Thyroid gland (tissue), 4 donors: ENCODE data around the gene GDPD3. TPM values are rescaled to one million over a fixed set of nuclear protein-coding genes. Genes with fewer than 3 reads are reported as not detected.

Source experiments
- DNase-seq, 2 donors: peaks; one replicate each; pipeline ENCODE4 v3.0.0-alpha.2; 2019
- H3K27ac ChIP-seq, 3 donors: fragments of 200-600 bp; sonication (generic); 1 replicate in 2 of 3; 2 replicates in 1 of 3; pipeline ENCODE4 v1.5.1; 2016 to 2019; ENCODE audit warnings: mild to moderate bottlenecking in 1 of 3, moderate library complexity in 1 of 3
- H3K27me3 ChIP-seq: fragments of 200-600 bp; sonication (generic); one replicate; pipeline ENCODE4 v1.5.1; 2019
- H3K36me3 ChIP-seq, 2 donors: fragments of 200-600 bp; sonication (generic); one replicate each; pipeline ENCODE4 v1.5.1; 2016 to 2019
- H3K4me1 ChIP-seq, 2 donors: fragments of 200-600 bp; sonication (generic); one replicate each; pipeline ENCODE4 v1.5.1; 2017 to 2019
- H3K4me3 ChIP-seq, 3 donors: fragments of 200-600 bp; sonication (generic); replicated peaks in 1 of 3; 1 replicate in 2 of 3; 2 replicates in 1 of 3; pipeline ENCODE4 v1.5.1; 2016; ENCODE audit warnings: mild to moderate bottlenecking in 1 of 3
- H3K9me3 ChIP-seq: fragments of 200-600 bp; sonication (generic); one replicate; pipeline ENCODE4 v1.5.1; 2017
- POLR2A ChIP-seq, 2 donors: fragments of 450-650 bp; IDR thresholded peaks; one replicate each; pipeline ENCODE4 v1.6.1; 2017; ENCODE audit warnings: antibody characterized with exemption in 2 of 2, mild to moderate bottlenecking in 2 of 2, moderate library complexity in 1 of 2
- WGBS, 2 donors: methylation state at CpG; one replicate each; pipeline ENCODE4 v1.1.5; 2017; 5-methylcytosine and 5-hydroxymethylcytosine counted together
- intact Hi-C: fragments of 100-400 bp; cut with DNase I; formaldehyde crosslinking; loops from one replicate; pipeline ENCODE4 v1.15.1; 2023
- total RNA-seq, 4 donors: library from RNA; depleted of rRNA; stranded (reverse); fragments of >200 nt; gene quantifications; one replicate each; pipeline ENCODE4 v1.2.3, GENCODE V29; 2016
- TF ChIP-seq, protein P1 (sequence below), 6 experiments: fragments of 200-600 bp in 3 of 6; fragments of 450-650 bp in 3 of 6; sonication (generic) in 3 of 6; IDR thresholded peaks; one replicate each; pipeline ENCODE4 v1.5.1; 2016 to 2019; ENCODE audit warnings: antibody characterized with exemption in 6 of 6, mild to moderate bottlenecking in 2 of 6, inconsistent platforms in 1 of 6, moderate library complexity in 1 of 6

The GDPD3 gene, protein sequence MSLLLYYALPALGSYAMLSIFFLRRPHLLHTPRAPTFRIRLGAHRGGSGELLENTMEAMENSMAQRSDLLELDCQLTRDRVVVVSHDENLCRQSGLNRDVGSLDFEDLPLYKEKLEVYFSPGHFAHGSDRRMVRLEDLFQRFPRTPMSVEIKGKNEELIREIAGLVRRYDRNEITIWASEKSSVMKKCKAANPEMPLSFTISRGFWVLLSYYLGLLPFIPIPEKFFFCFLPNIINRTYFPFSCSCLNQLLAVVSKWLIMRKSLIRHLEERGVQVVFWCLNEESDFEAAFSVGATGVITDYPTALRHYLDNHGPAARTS
- total RNA-seq: 1 to 10 TPM in 2 of 4 donors, under 1 TPM in 1, not detected in 1; 0.68 to 1.6 (median 1.2) TPM

DNA sequence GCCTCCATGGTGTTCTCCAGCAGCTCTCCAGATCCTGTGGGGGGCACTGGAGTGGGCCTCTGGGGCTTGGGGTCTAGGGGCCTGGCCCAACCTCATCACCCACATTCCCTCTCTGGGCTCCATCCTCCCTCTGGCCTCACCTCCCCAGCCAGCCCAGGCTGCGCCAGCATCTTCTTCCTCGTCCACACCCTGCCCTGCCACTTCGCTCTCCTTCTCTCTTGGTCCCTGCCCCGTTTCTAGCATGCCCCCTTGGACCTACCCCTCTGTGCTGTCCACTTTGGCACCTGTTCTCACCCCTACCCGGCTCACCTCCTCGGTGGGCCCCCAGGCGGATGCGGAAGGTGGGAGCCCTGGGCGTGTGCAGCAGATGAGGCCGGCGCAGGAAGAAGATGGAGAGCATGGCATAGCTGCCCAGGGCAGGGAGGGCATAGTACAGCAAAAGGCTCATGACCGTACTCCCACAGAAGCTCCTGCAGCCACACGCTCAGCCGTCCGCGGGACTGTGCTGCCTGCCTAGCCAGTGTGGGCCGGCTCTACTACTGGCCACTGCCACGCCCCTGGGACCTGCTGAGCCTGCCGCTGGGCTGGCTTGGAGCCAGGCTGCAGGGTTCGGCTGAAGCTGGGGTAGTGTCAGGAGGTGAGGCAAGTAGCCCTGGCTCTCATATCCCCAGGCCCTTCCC is at the start of gene GDPD3:
Gene GDPD3, minus strand, starts transcription at position 507 of the 680 bp plus-strand sequence. Its CDS starts 59 bp downstream, at position 448.
- Histone ChIP-seq H3K4me3 (no peak within 1 kb of the TSS), H3K9me3 (no peaks in the 10 kb centered on the region), H3K27ac (no peak within 1 kb of the TSS), H3K36me3 (peaks cover 34 to 35% of the 10 kb centered on the region in 2 donors), H3K4me1 (peaks cover 4 to 5% of the 10 kb centered on the region in 2 donors), H3K27me3 (no peaks in the 10 kb centered on the region)
- TF ChIP-seq POLR2A (IDR thresholded peaks at IDR 0.05): no peak
- TF ChIP-seq, protein P1, sequence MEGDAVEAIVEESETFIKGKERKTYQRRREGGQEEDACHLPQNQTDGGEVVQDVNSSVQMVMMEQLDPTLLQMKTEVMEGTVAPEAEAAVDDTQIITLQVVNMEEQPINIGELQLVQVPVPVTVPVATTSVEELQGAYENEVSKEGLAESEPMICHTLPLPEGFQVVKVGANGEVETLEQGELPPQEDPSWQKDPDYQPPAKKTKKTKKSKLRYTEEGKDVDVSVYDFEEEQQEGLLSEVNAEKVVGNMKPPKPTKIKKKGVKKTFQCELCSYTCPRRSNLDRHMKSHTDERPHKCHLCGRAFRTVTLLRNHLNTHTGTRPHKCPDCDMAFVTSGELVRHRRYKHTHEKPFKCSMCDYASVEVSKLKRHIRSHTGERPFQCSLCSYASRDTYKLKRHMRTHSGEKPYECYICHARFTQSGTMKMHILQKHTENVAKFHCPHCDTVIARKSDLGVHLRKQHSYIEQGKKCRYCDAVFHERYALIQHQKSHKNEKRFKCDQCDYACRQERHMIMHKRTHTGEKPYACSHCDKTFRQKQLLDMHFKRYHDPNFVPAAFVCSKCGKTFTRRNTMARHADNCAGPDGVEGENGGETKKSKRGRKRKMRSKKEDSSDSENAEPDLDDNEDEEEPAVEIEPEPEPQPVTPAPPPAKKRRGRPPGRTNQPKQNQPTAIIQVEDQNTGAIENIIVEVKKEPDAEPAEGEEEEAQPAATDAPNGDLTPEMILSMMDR (IDR thresholded peaks at IDR 0.05): peak in 1 of 6 experiments; percentile 3
- peak in 1 of 2 donors; percentile 37 for DNase-seq
- intact Hi-C loops: no loop called here
- WGBS, 2 donors: 63 to 88% methylated on average over 11 to 20 of the region's 20 CpGs

DNA sequence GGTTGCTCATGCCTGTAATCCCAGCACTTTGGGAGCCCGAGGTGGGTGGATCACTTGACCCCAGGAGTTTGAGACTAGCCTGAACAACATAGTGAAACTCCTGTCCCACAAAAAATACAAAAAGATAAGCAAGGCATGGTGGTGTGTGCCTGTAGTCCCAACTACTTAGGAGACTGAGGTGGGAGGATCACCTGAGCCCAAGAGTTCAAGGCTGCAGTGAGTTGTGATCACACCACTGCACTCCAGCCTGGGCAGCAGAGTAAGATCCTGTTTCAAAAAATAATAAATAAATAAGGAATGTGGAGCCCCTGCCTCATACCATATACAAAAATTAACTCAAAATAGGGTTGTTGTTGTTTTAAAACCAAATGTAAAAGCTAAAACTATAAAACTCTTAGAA is 43.9 kb upstream of the GDPD3 start:
- Histone ChIP-seq H3K27ac (peak overlapping the region in 1 of 3 donors; percentile 0), H3K27me3 (no peaks in the 10 kb centered on the region), H3K4me3 (no peak overlapping the region), H3K9me3 (no peaks in the 10 kb centered on the region), H3K36me3 (no peaks in the 10 kb centered on the region), H3K4me1 (no peaks in the 10 kb centered on the region)
- DNase-seq: no peak
- TF ChIP-seq POLR2A (IDR thresholded peaks at IDR 0.05): no peak
- TF ChIP-seq, protein P1 (IDR thresholded peaks at IDR 0.05): no peak
- 24 to 30% methylated on average over 1 of the region's 1 CpG for WGBS, 2 donors
- intact Hi-C loops: no loop called here

DNA sequence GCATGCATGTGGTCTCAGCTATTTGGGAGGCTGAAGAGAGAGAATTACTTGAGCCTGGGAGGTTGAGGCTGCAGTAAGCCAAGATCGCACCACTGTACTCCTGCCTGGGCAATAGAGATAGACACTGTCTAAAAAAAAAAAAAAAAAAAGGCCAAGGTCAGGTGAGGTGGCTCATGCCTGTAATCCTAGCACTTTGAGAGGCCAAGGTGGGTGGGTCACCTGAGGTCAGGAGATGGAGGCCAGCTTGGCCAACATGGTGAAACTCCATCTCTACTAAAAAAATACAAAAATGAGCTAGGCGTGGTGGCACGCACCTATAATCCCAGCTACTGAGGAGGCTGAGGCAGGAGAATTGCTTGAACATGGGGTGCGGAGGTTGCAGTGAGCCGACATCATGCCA is 41.9 kb upstream of the GDPD3 start:
- WGBS, 2 donors: 94 to 95% methylated on average over 5 of the region's 5 CpGs
- Histone ChIP-seq H3K27me3 (no peaks in the 10 kb centered on the region), H3K36me3 (no peaks in the 10 kb centered on the region), H3K27ac (no peak overlapping the region), H3K4me1 (no peaks in the 10 kb centered on the region), H3K4me3 (no peak overlapping the region), H3K9me3 (no peaks in the 10 kb centered on the region)
- TF ChIP-seq, protein P1 (IDR thresholded peaks at IDR 0.05): no peak
- TF ChIP-seq POLR2A (IDR thresholded peaks at IDR 0.05): no peak
- DNase-seq: no peak
- intact Hi-C loops: no loop called here

DNA sequence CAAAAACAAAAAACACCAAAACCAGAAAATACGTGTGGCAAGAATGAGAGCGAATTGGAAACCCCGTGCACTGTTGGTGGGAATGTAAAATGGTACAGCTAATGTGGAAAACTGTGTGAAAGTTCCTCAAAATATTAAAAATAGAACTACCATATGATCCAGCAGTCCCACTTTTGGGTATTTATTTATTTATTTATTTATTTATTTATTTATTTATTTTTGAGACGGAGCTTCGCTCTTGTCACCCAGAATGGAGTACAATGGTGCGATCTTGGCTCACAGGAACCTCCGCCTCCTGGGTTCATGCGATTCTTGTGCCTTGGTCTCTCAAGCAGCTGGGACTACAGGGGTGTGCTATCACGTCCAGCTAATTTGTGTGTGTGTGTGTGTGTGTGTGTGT is 39.2 kb upstream of the GDPD3 start:
- Histone ChIP-seq H3K27ac (no peak overlapping the region), H3K4me1 (no peaks in the 10 kb centered on the region), H3K9me3 (no peaks in the 10 kb centered on the region), H3K36me3 (no peaks in the 10 kb centered on the region), H3K4me3 (no peak overlapping the region), H3K27me3 (no peaks in the 10 kb centered on the region)
- WGBS, 2 donors: 96 to 98% methylated on average over 9 of the region's 9 CpGs
- no peak for DNase-seq
- TF ChIP-seq, protein P1 (IDR thresholded peaks at IDR 0.05): no peak
- no peak for TF ChIP-seq POLR2A (IDR thresholded peaks at IDR 0.05)
- intact Hi-C loops: no loop called here

DNA sequence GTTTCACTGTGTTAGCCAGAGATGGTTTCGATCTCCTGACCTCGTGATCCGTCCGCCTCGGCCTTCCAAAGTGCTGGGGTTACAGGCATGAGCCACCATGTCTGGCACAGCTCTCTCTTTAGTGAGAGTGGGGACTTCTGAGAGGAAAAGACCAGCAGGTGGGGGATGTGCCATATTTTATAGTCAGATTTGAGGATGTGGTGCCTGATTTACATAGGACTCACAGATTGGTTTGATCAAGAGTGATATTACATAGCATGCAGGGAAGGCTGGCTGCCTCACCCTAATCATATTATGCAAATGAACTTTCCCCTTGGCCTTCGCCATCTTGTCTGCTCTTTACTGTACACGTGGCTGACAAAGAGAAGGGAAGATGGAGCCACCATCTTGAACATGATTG is 37.8 kb upstream of the GDPD3 start:
- Histone ChIP-seq H3K27me3 (no peaks in the 10 kb centered on the region), H3K4me3 (no peak overlapping the region), H3K4me1 (no peaks in the 10 kb centered on the region), H3K9me3 (no peaks in the 10 kb centered on the region), H3K36me3 (no peaks in the 10 kb centered on the region), H3K27ac (no peak overlapping the region)
- intact Hi-C loops: no loop called here
- DNase-seq: no peak
- TF ChIP-seq POLR2A (IDR thresholded peaks at IDR 0.05): no peak
- TF ChIP-seq, protein P1 (IDR thresholded peaks at IDR 0.05): no peak
- 91 to 94% methylated on average over 7 of the region's 7 CpGs for WGBS, 2 donors
